Activated CD8-positive, alpha-beta memory T cell treated with anti-CD3 and anti-CD28 coated beads for 4 hours (primary cell): ENCODE measurements around the gene ABCA6.
"Not testable (repeated sequence)": the region's sequence is repeated elsewhere in the genome, so short reads cannot be mapped to it uniquely, and the experiment has no call there.

ENCODE experiments used
- DNase-seq, 2 donors: peaks; one replicate each; pipeline ENCODE4 v3.0.0-alpha.2; 2020; ENCODE audit warnings: low read depth in 2 of 2

Gene ABCA6, protein sequence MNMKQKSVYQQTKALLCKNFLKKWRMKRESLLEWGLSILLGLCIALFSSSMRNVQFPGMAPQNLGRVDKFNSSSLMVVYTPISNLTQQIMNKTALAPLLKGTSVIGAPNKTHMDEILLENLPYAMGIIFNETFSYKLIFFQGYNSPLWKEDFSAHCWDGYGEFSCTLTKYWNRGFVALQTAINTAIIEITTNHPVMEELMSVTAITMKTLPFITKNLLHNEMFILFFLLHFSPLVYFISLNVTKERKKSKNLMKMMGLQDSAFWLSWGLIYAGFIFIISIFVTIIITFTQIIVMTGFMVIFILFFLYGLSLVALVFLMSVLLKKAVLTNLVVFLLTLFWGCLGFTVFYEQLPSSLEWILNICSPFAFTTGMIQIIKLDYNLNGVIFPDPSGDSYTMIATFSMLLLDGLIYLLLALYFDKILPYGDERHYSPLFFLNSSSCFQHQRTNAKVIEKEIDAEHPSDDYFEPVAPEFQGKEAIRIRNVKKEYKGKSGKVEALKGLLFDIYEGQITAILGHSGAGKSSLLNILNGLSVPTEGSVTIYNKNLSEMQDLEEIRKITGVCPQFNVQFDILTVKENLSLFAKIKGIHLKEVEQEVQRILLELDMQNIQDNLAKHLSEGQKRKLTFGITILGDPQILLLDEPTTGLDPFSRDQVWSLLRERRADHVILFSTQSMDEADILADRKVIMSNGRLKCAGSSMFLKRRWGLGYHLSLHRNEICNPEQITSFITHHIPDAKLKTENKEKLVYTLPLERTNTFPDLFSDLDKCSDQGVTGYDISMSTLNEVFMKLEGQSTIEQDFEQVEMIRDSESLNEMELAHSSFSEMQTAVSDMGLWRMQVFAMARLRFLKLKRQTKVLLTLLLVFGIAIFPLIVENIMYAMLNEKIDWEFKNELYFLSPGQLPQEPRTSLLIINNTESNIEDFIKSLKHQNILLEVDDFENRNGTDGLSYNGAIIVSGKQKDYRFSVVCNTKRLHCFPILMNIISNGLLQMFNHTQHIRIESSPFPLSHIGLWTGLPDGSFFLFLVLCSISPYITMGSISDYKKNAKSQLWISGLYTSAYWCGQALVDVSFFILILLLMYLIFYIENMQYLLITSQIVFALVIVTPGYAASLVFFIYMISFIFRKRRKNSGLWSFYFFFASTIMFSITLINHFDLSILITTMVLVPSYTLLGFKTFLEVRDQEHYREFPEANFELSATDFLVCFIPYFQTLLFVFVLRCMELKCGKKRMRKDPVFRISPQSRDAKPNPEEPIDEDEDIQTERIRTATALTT (N-terminal part only)

GRCh38 chr17:69141431-69142174, at the start of gene ABCA6:
ABCA6 (minus strand) TSS chr17:69141895; CDS start chr17:69140703, 1,192 bp downstream.
- DNase-seq: no peak

- DNase-seq: no peak
These were observed 47.1 kb upstream of the ABCA6 start for GRCh38 chr17:69188796-69189195.

- no peak for DNase-seq
These were observed 46.4 kb upstream of the ABCA6 start for GRCh38 chr17:69188064-69188463.

DNA sequence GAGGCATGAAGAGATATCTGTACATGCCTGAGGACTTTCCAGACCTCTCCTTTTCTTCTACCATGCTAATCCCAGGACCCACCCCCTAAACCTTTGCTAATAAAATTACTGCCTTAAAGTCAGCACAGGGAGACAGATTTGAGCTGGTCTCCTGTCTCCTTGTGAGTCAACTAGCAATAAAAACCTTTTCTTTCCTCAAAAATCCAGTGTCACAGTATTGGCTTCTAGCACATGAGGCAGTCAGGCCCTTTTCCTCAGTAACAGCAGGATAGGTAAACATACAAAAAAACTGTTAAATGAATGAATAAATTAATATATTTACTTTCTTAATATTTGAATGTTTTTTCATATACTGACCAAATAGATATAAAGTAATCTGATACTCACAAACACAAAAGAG, 45.6 kb upstream of the ABCA6 start:
- no peak for DNase-seq

DNA sequence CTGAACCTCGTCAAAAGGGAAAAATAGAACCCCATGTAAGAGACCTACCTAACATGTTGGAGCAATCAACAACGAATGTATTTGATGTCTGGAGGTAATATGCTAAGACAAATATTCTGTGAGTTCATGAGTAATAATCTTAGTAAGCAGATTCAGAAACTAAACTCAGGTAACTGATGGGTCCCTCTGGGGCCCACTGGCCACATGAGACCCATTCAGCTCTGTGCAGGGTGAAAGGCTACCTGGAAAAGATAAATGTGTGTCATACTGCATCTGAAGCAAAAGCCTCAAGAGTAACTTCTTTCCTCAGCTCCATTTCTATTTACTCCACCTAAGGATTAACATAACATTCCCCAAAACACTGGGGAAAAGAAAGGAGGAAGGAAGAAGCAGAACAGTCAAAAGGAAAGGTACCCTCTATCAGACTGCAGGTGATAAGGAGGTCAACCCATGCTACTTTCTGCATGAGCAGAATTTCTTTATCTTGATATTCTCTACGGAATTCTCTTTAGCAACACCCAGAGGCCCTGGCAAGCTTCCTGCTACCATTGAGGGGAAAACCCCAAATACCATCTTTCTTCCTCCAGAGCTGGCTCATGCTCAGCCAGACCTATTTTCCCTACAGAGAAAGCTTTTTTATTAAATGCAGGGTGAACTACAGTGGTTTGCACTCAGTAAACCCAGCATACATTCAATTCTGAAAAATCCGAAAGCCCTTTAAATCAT, 37.7 kb upstream of the ABCA6 start:
- no peak for DNase-seq

- DNase-seq: no peak
These were observed 34.7 kb upstream of the ABCA6 start for GRCh38 chr17:69176457-69176795.

- no peak for DNase-seq
These were observed 34.1 kb upstream of the ABCA6 start for GRCh38 chr17:69175625-69176456.

- DNase-seq: no peak
These were observed 33.5 kb upstream of the ABCA6 start for GRCh38 chr17:69175262-69175624.

DNA sequence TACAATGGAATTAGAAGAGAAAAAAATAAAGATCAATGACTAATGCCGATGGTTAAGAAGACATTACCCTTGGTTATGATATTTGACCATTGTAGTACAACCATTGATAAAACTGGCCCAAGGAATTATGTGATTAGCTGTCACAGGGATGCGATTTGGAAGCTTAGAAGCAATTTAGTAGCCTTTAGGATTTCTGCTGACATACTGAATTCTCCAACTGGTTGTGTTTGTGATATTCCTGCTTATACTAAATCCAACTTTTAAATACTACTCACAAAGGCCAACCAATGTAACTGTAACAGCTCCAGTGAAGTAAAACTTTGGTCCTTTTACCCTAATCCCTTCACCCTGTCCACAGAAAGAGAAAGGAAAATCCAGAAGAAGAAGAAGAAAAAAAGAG, 31.4 kb upstream of the ABCA6 start:
- DNase-seq: no peak

DNA sequence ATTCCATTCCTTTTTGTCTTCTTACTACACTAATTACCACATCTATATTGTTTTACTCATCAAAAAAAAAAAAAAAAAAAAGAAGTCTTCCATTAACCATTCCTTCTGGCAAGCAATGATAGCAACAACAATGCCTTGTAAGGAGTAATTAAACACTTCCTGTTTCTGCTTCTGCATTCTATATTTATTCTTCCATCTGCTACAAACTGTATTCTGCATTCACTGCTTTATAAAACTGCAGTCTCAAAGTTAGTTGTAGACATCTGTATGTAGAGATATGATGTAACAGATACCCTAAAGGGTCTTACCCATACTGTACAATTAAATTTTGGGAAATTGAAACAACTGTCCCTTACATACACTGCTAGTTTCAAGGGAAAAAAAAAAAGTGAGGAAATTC, 28.7 kb upstream of the ABCA6 start:
- DNase-seq: no peak

DNA sequence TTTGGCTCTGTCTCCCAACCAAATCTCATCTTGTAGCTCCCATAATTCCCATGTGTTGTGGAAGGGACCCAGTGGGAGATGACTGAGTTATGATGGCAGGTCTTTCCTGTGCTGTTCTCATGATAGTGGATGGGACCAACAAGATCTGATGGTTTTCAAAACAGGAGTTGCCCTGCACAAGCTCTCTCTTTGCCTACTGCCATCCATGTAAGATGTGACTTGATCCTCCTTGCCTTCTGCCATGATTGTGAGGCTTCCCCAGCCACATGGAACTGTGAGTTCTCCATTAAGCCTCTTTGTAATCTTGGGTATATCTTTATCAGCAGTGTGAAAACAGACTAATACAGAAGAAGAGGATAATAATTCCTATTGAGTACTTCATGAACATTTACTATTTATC, 26.9 kb upstream of the ABCA6 start:
- not testable (repeated sequence) for DNase-seq

GRCh38 chr17:69166957-69167356, 25.3 kb upstream of the ABCA6 start:
- DNase-seq: no peak

DNA sequence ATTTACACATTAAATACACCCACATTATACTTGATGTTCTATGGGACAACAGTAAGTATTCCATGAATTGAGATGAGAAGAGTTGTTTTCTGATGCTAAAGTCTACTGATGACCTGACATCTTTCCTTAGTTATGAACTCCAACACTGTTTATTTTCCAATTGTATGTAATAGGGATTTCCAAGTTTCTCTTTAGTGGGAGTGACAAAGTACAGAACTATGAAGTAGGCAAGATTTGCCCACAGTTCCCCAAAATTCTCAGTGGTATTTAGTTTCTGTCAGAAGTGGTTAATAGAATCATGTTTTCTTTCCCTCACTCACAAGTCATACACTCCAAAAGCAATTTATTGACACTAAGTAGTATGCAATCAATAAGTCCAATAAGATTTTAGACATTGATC, 22.5 kb upstream of the ABCA6 start:
- no peak for DNase-seq

GRCh38 chr17:69159418-69159817, 17.7 kb upstream of the ABCA6 start:
- DNase-seq: no peak

- no peak for DNase-seq
These were observed 12.6 kb upstream of the ABCA6 start for GRCh38 chr17:69154267-69154666.

- no peak for DNase-seq
These were observed 8.6 kb upstream of the ABCA6 start for GRCh38 chr17:69150333-69150732.

GRCh38 chr17:69147460-69147859, 5.8 kb upstream of the ABCA6 start:
- DNase-seq: no peak

- DNase-seq: no peak
These were observed 2.9 kb upstream of the ABCA6 start for GRCh38 chr17:69144331-69145255.

DNA sequence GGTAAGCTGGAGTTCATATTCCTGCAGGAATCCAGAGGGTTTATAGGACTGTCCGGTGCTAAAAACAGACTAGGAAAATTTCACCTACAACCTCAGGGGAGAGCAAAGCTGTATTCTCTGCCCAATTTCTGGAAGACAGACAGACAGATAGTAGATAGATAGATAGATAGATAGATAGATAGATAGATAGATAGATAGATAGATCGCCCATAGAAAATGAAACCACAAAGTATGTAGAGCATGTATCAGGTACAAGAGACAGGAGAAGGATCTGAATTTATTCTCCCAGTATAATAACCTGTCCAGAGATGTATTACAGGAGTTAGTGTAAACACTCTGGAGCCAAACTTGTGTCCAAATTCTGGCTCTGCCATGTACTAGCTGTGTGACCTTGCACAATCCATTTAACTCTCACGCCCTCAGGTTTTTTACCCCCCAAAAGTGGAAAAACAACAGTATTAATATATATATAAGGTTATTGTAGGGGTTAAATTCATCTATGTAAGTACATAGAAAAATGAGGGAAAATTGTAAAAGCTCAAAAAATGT, 2.1 kb upstream of the ABCA6 start:
- DNase-seq: no peak
